ENCODE results near the gene ACTR1B. TPM values are rescaled to one million over a fixed set of nuclear protein-coding genes. Genes with fewer than 3 reads are reported as not detected.

ACTR1B gene
- total RNA-seq, 1 experiment from 2014 or later, result 33.8 TPM

GRCh38 chr2:97653874-97654273 is 10.0 kb downstream of the ACTR1B start:
- Histone ChIP-seq H2BK5ac (ENCODE audit: insufficient read length, low read length) (no peak overlapping the region), H4K5ac (ENCODE audit: insufficient read length, low read depth, low read length) (no peak overlapping the region), H3K27ac (ENCODE audit: insufficient read length, low read depth, low read length) (no peak overlapping the region), H3K4ac (ENCODE audit: low read depth, low read length) (no peak overlapping the region), H2BK15ac (ENCODE audit: low read depth, low read length) (no peak overlapping the region), H2BK12ac (ENCODE audit: insufficient read length, low read depth, low read length) (no peak overlapping the region), H3K9ac (ENCODE audit: extremely low read depth, insufficient read length, low read length) (no peak overlapping the region), H2BK20ac (ENCODE audit: low read depth, low read length, poor library complexity, severe bottlenecking) (no peak overlapping the region), H2AK5ac (ENCODE audit: insufficient read length, low read length) (no peak overlapping the region), H3K79me2 (ENCODE audit: insufficient read depth, low read length) (no peaks in the 10 kb centered on the region), H3K56ac (ENCODE audit: insufficient read length, low read depth, low read length) (no peak overlapping the region), H3K23ac (ENCODE audit: insufficient read length, low read depth, low read length) (no peak overlapping the region), H3T11ph (ENCODE audit: low read length) (no peak overlapping the region), H4K20me1 (ENCODE audit: control insufficient read depth, insufficient read depth, insufficient read length) (no peaks in the 10 kb centered on the region), H2AFZ (ENCODE audit: low read length) (no peak overlapping the region), H3K79me1 (ENCODE audit: insufficient read depth, low read depth, low read length, poor library complexity, severe bottlenecking) (no peaks in the 10 kb centered on the region), H2BK120ac (ENCODE audit: low read depth, low read length, poor library complexity, severe bottlenecking) (no peak overlapping the region), H3K27me3 (ENCODE audit: insufficient read depth, low read length) (no peaks in the 10 kb centered on the region), H3K4me1 (ENCODE audit: insufficient read depth, low read length) (no peaks in the 10 kb centered on the region), H4K91ac (ENCODE audit: insufficient read length, low read depth, low read length) (no peak overlapping the region), H4K8ac (replicated peaks; ENCODE audit: insufficient read length, low read depth, low read length) (no peak overlapping the region), H3K23me2 (ENCODE audit: insufficient read length, low read depth, low read length, poor library complexity, severe bottlenecking) (no peaks in the 10 kb centered on the region), H3K9me3 (ENCODE audit: control insufficient read depth, low read depth, low read length) (peaks cover 9% of the 10 kb centered on the region), H3K4me2 (ENCODE audit: insufficient read depth, insufficient read length, low read length) (no peak overlapping the region), H3K18ac (ENCODE audit: insufficient read length, low read depth, low read length) (no peak overlapping the region), H3K14ac (ENCODE audit: insufficient read depth, low read length) (no peak overlapping the region)
- peaks cover 1% of the 10 kb centered on the region; the same call in 1 of the 2 replicates for H3K27me3 Mint-ChIP-seq (ENCODE audit: low read depth)
- TF ChIP-seq, protein P1, sequence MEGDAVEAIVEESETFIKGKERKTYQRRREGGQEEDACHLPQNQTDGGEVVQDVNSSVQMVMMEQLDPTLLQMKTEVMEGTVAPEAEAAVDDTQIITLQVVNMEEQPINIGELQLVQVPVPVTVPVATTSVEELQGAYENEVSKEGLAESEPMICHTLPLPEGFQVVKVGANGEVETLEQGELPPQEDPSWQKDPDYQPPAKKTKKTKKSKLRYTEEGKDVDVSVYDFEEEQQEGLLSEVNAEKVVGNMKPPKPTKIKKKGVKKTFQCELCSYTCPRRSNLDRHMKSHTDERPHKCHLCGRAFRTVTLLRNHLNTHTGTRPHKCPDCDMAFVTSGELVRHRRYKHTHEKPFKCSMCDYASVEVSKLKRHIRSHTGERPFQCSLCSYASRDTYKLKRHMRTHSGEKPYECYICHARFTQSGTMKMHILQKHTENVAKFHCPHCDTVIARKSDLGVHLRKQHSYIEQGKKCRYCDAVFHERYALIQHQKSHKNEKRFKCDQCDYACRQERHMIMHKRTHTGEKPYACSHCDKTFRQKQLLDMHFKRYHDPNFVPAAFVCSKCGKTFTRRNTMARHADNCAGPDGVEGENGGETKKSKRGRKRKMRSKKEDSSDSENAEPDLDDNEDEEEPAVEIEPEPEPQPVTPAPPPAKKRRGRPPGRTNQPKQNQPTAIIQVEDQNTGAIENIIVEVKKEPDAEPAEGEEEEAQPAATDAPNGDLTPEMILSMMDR (conservative IDR thresholded peaks at IDR 0.05), result no peak
- peaks cover 39 to 61% (median 57%) of the 10 kb centered on the region in 3 experiments for H3K36me3 Mint-ChIP-seq (ENCODE audit: insufficient read depth in 1 of 3, low read depth in 3 of 3)
- no peak overlapping the region for H3K4me3 Mint-ChIP-seq
- no CpG with 5 or more reads among the region's 1 CpG for WGBS (ENCODE audit: extremely low coverage, insufficient read length, low lambda C conversion rate)
- peaks cover 3 to 8% of the 10 kb centered on the region in 2 experiments; a peak in 4 of 5 replicates for H3K9me3 Mint-ChIP-seq
- no peak overlapping the region for H3K27ac Mint-ChIP-seq
- DNase-seq, result no peak
- H3K4me1 Mint-ChIP-seq, result no peaks in the 10 kb centered on the region
